GM19025 (cell line): ENCODE measurements around the gene RASSF8.

Source experiments
- ATAC-seq: cut with Tn5 transposase; IDR thresholded peaks from one replicate; pipeline ENCODE4 v1.9.1; 2021; ENCODE audit warnings: mild to moderate bottlenecking, low read depth, moderate library complexity; ENCODE audit not compliant: unreplicated experiment

The RASSF8 gene

DNA sequence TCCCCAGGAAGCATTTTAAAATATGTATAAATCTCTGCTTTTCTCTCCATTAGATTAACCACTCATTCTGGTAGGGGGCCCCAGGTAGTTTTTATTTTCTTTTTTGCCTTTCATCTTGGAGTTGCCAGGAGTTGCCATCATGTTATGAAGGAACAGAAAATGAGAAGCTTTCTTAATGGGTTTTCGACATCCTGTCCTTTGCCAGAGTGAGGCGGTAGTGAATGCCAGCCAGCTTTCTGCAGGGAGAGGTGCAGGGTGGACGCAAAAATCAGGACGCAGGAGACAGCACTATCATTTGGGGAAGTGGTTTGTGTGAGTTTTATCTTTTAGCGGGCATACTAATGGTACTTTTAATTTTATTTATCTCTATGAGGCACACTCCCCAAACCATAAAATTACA lies 1.7 kb downstream of the RASSF8 start:
- no peak for ATAC-seq

DNA sequence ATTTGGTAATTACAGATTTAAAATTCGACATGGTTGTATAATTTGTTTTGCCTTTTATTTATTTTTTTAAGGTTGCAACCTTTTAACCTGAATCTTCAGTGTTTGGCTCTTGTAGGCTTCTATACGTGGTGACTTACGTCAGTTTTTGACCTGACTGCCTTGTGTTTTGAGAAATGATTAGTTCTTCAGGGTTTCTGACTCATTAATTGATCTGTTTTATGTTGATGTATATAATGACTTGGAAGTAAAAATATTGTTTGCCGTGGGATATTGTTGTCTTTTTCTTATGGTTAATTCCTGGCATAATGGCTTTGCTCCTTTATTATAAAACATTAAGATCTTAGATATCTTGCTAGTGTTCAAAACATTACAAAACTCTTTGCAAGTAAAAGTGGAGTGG lies 2.5 kb downstream of the RASSF8 start:
- no peak for ATAC-seq

DNA sequence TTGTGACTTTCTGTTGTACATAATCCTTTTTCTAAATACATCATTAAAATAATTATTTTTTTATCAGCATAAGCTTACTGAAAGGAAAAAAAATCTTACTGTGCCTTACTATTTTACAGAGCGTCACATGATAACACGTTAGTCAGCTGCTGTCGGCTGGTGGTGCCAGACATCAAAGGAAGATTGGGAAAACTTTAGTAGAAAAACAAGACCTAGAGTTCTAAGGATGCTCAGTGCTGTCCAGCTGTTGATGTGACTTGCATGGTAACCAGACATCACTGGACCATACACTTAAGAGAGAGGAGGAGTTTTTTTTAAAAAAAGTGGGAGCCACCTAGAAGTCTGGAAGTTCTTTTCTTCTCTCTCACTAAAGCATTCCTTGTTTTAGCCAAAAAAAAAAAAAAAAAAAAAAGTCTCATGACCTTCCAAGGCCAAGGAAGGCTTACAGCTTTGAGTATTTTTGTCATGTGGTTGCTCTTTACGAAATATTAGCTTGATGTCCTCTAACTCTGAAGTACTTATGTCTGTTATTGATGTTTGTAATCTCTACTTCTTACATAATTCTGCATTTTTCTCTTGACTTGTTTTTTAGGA lies 4.5 kb downstream of the RASSF8 start:
- ATAC-seq = no peak

DNA sequence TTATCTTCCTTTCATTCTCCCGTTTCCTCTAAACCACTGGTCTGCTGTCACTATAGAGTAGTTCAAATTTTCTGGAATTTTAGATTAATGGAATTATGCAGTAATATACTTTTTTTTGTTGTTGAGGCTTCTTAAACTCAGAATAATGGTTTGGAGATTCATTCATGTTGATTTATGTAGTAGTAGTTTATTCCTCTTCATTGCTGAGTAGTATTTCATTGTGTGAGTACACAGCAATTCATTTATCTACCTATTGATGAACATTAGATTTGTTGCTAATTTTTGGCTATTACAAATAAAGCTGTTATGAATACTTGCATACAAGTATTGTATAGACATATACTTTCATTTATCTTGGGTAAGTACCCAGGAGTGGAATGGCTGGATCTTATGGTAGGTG lies 7.2 kb downstream of the RASSF8 start:
- ATAC-seq = no peak

DNA sequence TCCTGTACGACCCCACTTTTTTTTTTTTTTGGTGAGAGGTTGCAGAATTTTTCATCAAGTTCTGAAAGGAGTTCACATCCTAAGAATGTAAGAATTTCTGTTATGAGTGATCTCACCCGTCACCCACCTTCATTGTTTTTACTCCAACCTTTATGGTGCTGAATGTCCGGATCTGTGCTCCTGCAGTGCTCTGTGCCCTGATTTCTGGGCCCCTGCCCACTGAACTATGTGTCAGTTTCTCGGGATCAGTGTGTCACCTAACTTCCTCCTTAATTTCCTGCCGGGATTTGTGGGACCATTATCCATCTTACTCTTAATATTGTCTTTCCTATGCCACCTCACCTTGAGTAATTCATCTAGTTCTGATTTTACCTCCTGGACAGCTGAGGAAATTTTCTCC lies 11.6 kb downstream of the RASSF8 start:
- ATAC-seq = no peak

DNA sequence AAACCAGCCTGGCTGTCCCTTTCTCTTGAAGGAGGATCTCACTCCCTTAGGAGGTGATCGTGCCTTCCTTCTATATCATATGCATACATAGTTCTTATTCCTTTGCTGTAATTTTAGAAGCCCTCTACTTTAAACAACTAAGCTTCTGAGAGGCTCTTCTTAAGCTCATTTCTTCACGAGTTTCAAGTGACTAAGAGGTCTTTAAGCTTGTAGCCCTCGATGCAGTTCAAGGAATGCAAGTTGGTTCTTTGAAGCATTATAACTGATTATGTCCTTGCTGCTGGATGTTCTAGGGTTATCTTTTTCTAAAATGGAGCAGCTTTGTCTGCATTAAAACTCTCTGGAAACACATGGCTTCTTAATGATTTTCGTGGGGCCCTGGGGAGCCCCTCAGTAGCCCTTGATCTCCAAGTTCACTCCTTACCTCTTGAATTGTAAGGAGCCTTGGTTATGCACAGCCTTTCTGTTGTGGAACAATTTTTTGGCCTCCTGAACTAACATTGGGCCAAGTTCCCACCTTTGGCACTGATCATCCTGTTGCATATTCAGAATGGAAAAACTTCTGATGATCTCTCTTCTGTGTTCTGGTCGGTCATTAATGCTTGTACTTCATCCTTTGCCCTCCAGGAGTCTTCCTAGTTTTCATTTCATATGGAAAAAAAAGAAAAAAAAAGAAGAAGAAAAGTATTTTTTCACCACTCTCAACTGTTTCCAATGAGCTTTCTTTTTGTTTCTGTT lies 12.6 kb downstream of the RASSF8 start:
- ATAC-seq = no peak

DNA sequence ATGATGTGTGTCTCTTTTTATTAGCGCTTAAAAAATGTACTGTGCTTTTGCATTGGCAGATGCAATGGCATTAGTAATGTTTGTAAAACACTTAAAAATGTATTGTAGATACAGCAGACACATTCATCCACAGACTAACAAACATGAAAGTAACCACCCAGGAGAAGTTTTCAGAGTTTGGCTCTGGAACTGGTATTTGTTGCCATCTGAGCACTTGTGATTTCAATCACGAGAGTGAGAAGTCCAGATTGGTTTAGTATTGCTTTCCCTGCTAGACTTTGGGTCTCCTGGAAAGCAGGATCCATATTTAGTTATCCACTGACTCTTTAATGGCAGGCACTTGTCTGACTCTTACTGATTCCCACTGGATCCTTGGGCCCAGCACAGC lies 13.2 kb downstream of the RASSF8 start:
- ATAC-seq = no peak

DNA sequence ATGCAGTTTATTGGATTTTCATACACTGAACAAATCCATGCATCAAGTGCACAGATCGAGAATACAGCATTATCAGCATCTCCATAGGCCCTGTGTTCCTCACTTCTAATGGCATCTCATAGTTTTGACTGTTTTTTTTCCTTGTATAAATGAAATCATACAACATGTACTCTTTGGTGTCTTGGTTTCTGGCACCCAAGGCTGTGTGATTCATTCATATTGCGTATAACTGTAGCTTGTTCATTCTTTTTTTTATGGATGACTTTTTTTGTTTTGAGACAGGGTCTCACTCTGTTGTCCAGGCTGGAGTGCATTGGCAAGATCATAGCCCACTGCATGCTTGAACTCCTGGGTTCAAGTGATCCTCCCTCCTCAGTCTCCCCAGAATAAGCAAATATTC lies 14.3 kb downstream of the RASSF8 start:
- ATAC-seq = no peak

DNA sequence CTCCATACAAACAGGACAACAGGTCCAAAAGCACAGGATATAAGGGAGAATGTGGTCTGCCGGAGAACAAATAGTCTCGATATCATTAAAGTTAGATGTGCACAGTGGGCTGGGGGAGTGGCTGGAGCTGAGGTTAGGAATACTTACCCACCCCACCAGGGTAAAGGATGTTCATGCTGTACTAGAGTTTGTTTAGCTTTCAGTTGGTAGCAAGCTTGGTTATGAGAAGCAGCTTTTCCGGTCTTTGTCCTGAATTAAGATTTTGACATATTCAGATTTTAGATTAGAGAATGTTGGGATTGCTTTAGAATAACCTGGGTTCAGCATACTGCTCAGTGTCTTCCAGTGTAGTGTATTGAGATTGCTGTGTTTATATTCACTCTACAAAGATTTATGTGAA lies 16.7 kb downstream of the RASSF8 start:
- ATAC-seq = no peak

DNA sequence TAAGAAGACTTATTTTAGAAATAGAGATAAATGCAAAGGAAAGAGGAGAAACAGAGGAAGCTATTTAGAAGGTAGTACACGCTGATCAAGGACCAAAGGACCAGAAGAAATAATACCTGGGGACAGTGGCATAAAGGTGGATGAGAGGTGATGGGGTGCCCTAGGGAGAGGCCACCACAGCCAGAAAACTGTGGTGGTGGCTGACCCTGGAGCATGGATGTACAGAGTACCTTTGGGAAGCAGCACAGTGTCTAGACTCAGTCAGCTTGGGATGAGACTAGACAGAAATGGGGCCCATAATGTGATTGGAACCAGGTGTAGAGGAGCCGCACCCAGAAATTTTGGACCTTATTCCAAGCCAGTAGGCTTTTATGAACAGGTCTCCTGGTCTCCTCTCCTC lies 17.2 kb downstream of the RASSF8 start:
- ATAC-seq = no peak

DNA sequence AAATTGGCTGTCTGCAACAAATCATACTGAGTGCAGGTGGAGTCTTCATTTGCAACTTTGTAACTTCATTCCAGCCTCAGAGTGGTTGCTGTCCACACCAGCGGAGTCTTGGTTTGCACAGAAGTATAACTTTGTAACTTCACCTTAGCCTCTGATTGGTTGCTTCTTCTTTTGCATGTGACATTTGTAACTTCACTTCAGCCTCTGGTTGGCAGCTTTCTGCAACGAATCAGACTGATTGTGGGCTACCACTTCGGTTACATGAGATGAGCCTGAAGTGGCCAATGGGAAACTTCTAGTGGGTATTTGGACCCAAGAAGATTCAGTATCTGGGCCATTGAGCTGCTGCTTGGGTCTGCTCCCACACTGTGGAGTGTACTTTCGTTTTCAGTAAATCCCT lies 17.8 kb downstream of the RASSF8 start:
- ATAC-seq = no peak

DNA sequence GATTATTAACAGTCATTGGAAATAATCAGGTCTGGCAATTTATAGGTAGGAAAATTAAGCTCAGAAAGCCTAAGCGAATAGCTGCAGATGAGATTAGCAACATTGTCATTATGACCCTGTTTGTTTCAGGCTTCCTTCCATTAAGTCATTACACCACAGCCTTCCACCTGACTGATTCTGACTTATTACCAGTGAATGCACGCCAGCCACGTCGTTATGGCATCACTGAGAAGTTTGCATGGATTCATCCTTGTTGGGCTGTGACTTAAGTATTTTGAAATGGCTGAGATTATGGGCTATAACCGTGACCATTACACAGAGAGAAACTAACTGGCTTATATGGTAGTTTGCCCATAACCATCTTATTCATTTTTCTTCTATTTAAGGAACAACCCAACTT lies 18.6 kb downstream of the RASSF8 start:
- ATAC-seq = no peak

DNA sequence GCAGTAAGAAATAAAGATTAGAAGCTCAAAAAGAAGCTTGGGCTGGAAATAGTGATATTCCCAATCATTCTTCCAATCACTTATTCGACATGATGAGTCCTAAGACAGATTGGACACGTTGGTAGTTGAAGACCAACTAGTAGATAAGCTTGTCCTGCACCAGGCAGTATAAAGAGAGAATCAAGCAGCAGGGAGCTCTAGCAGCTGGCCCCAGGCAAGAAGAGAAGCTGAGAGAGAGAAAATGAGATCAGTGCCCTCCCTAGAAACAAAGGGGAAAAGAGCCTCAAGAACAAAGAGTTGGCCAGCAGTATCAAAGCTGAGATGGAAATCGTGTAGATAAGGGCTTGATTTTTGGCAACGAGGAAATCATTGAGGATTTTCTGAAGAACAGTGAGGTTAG lies 20.6 kb downstream of the RASSF8 start:
- ATAC-seq = no peak

DNA sequence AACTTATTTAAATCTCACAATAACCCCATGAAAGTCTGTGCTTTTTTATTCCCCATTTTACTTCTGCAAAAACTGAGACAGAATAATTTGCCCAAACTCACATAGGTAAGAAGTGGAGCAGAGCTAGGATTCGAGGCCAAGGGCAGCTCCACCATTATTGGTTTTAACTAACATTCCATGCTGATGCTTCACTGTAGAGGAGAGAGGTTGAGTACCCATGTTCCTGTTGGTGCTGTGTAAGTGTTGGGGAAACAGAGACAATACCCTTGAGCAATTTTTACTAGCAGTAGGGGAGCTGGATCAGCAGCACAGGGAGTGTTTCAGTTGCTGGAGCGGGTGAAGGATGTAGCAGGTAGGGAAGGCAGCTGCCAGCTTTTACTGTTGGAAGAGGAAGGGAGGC lies 21.1 kb downstream of the RASSF8 start:
- no peak for ATAC-seq

DNA sequence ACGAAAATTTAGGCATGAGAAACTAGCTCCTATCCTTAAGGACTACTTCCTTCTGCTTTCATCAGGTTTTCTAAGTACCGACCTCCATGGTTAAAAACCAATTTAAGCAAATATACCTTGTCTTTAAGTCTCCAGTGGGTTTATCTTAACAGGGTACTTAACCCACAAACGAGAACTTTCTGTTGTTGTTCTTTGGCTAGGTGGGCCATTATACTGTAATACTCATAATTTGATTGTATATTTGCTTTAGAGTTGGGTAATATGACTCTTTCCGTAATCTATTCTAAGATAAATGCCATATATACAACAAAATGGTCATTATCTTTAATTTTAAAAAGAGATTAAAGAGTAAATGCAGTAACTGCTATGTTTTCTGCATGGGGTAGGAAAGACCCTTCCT lies 21.6 kb downstream of the RASSF8 start:
- ATAC-seq = no peak

DNA sequence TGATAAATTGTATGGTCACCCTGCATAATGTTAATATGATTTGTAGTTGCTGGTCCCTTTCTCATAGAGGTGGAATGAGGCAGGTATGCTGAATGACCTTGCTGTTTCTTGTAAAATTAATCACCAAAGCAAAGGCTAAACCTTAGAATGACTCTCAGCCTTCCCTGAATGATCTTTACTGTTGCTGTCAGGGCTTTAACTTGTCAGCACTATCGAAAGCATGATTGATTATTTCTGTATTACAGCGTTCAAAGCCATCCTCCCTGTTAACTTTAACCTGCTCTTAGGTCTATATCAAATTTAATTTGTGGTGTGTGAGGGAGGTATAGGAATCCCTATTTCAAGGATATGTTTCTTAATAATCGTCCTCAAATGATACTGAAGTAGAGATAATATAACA lies 23.1 kb downstream of the RASSF8 start:
- no peak for ATAC-seq

DNA sequence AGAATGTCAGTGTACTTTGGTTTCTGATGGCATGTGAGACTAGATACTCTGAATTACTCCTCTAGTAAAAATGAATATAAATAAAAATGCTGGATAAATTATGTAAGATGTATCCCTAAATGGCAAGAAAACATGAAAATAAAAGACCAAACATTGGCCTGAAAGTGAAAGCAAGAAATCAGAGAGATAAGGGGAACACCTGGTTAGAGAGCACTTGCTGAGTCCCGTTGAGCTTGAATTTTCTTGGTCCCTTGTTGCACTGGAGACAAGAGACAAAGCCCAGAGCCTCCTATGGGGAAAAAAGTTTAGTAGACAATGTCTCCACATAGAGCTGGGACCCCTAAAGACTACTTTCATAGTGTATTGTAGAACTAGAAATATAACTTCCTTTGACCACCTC lies 23.9 kb downstream of the RASSF8 start:
- ATAC-seq = no peak

DNA sequence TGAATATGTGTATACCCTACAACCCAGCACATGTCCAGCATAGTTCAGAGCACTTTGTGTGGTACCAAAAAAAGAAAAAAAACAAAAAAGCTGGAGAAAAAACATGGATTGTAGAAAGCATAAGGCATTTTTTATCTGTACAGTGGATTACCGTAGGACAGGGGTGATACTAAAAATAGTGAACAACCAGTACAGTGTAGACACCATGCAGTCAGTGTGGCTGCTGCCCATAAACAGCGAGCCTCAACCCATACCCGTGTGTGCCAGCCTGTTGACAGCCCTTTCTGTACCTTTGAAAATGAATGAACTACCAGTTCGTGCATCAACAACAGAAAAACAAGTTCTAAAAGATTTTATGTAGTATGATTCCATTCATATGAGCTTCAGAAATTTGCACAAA lies 25.1 kb downstream of the RASSF8 start:
- ATAC-seq = no peak

DNA sequence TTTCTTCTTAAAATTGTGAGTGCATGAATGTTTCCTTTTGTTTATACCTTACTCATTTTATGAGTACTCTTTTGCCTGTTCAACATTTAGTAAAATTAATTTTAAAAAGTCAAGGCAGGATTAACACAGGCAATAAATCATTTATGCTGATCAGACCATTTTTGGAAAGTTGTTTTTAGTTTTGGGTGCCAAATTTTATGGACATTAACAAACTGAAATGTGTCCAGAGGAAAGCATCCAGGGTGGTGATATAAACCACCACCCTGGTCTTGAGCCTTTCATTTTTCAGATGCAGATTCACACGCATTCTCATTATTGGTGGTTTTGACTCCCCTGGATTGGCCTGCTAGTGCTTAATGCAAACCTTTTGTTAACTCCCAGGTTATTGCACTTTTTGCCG lies 26.3 kb downstream of the RASSF8 start:
- ATAC-seq = no peak

DNA sequence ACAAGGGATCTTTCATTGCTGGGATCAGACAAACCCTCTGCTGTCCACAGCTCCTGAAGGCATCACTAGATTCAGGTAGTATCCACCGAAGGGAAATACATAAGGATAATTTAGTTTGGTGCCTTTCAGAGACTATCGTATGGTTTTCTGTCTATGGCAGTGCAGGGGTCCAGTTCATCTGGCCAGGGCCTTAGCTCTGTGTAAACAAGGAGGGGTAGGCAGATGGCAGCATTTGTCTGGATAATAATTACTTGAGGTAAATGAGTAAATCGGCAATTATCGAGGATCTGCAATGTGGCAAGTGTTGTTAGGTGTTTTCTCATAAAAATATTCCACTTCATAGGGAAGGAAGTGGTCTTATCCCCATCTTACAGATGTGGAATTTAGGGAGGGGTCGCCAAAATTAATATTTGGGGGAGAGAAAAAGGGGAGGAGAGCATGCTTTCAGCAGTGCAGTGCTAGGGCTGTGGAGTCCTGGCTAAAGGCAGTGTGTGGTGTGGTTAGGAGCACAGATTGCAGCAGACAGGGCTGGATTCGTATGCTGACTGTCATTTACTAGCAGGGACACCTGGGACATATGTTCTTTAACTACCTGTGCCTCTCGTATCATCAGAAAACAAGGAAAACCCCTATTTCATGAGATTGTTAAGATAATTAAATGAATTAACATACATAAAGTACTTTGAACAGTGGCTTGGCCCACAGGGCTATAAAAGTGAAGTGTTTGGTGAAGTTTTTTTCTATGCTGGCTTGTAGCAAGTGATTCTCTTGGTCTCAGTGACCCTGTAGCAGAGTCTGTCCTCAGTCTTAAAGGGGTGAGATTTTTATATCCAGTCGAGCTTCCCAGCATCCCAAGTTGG lies 27.1 kb downstream of the RASSF8 start:
- ATAC-seq = no peak

DNA sequence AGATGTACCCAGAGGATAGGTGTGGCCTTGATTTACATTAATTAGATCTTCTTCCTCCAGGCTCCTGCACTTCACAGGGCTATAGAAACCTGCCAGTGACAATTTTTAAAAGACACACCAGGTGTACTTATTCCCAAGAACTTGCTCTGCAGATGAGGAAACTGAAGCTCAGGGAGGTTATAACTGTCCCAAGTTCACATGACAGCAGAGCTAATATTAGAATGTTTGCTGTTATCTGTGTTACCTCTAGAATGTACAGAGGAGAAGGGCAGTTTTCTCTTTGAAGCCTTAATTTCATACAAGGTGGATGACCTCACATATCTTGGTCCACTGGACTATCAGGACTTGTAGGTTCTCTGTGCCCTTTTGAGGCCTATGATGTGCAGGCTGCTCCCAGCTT lies 27.7 kb downstream of the RASSF8 start:
- ATAC-seq = no peak

DNA sequence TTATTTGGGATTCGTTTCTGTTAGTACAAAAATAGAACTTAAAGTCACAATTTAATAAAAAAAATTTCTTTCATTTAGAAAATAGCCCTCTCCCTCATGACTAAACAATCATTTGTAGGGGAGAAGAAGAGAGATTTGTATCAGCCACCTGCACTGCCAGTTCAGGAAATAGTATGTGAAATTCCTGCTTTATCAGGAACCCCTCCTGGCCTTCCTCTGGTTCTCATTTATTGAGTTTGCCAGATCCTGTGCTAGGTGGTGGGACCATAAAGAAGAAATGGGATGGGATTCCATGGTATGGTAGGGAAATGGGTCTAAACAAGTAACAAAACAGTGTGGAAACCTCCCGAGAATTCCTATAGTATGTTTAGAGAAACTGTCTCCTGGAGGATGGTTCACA lies 30.0 kb downstream of the RASSF8 start:
- no peak for ATAC-seq
